ENCODE data around the gene CABLES2. TPM values are rescaled to one million over a fixed set of nuclear protein-coding genes. Genes with fewer than 3 reads are reported as not detected.
A peak's percentile ranks its signal among the peaks of the same experiment; 100 is the strongest.

Gene CABLES2
- total and polyA plus RNA-seq, 2 experiments from 2014 or later: 0.66 to 7.3 TPM

DNA sequence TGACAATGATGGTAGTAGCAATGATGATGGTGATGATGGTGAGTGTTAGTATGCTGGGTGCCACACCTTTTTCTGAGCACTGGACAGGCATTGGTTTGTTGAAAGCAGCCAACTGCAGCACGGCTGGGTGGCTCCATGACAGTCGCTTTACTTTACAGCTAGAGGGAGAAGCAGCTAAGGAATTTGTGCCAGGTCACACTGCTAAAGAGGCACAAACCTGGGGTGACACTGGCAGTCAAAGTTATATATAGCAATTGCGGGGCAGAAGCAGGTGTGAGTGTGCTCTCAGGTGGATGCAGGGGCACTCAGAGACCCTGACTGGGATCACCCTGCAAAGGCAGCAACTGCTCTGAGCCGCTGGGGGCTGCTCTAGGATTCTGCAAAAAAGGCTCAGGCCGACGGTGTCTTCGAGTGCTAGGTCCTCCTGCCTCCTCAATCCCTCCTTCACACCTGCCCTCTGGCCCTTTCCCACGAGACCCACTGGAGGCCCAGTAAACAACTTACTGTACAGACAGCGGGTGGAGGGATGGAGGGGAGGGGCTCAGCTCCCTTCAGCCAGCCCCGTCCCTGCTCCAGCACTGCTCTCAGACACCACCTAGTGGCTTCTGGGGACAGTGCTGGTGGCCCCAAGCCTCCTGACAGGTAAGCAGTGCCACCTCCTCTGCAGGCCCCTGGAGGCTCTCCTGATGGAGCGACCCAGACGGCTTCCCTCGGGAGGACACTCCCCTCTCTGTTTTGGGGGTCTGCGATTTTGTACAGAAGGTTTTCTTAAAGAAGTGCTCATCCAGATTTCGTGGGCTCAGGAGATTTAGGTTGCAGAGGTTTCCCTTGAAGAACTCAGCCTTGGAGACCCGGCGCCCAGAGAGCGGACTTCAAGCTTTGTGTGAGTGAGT, 24.5 kb downstream of the CABLES2 start:
- Histone ChIP-seq H3F3A (ENCODE audit: insufficient read depth) (peaks cover 4% of the 10 kb centered on the region; the same call in 1 of the 2 replicates), H2AFZ (no peak overlapping the region), H3K9ac (no peak overlapping the region), H3K9me2 (ENCODE audit: insufficient read depth) (no peaks in the 10 kb centered on the region), H3K79me2 (ENCODE audit: insufficient read depth) (peaks cover 55% of the 10 kb centered on the region), H3K36me3 (ENCODE audit: low read depth) (no peaks in the 10 kb centered on the region), H3K9me3 (ENCODE audit: low read depth) (no peaks in the 10 kb centered on the region), H4K20me1 (ENCODE audit: insufficient read depth) (no peaks in the 10 kb centered on the region), H3K4me3 (no peak overlapping the region), H3K4me2 (ENCODE audit: unreplicated experiment) (no peak overlapping the region), H3K27ac (no peak overlapping the region), H3K4me1 (ENCODE audit: insufficient read depth) (peaks cover 20% of the 10 kb centered on the region), H3K27me3 (replicated peaks; ENCODE audit: insufficient read depth) (no peaks in the 10 kb centered on the region)
- peak; percentile 76 for DNase-seq
- in situ Hi-C loops (cut with MboI): loop anchor here (25.0 kb wide), 1 partner anchor 370 kb away; no protein-coding TSS in a partner anchor
- TF ChIP-seq EZH2 (IDR thresholded peaks at IDR 0.05; ENCODE audit: insufficient read depth, poor library complexity, severe bottlenecking): no peak
- TF ChIP-seq EZH2phosphoT487 (IDR thresholded peaks at IDR 0.05; ENCODE audit: insufficient read depth, low read depth): no peak
- WGBS, 2 experiments (ENCODE audit: low coverage in 1 of 2, low lambda C conversion rate in 2 of 2, missing lambda C conversion rate in 2 of 2): 36 to 40% methylated on average over 18 of the region's 18 CpGs

- Histone ChIP-seq H4K20me1 (ENCODE audit: insufficient read depth) (no peaks in the 10 kb centered on the region), H3K4me1 (ENCODE audit: insufficient read depth) (peaks cover 20% of the 10 kb centered on the region), H3K9me2 (ENCODE audit: insufficient read depth) (no peaks in the 10 kb centered on the region), H3K4me3 (no peak overlapping the region), H2AFZ (no peak overlapping the region), H3F3A (ENCODE audit: insufficient read depth) (peaks cover 4% of the 10 kb centered on the region; the same call in 1 of the 2 replicates), H3K9ac (peak overlapping the region; percentile 41; the same call in 1 of the 2 replicates), H3K9me3 (ENCODE audit: low read depth) (no peaks in the 10 kb centered on the region), H3K36me3 (ENCODE audit: low read depth) (no peaks in the 10 kb centered on the region), H3K4me2 (ENCODE audit: unreplicated experiment) (no peak overlapping the region), H3K79me2 (ENCODE audit: insufficient read depth) (peaks cover 48% of the 10 kb centered on the region), H3K27me3 (replicated peaks; ENCODE audit: insufficient read depth) (no peaks in the 10 kb centered on the region), H3K27ac (peak overlapping the region; percentile 70)
- in situ Hi-C loops (cut with MboI): loop anchor here (25.0 kb wide), 1 partner anchor 370 kb away; no protein-coding TSS in a partner anchor
- TF ChIP-seq EZH2 (IDR thresholded peaks at IDR 0.05; ENCODE audit: insufficient read depth, poor library complexity, severe bottlenecking) (no peak), EZH2phosphoT487 (IDR thresholded peaks at IDR 0.05; ENCODE audit: insufficient read depth, low read depth) (no peak)
- WGBS, 2 experiments (ENCODE audit: low coverage in 1 of 2, low lambda C conversion rate in 2 of 2, missing lambda C conversion rate in 2 of 2): 98 to 99% methylated on average over 6 of the region's 6 CpGs
- DNase-seq: no peak
These were observed 25.2 kb downstream of the CABLES2 start for GRCh38 chr20:62381842-62382241.

GRCh38 chr20:62381202-62381797, 25.8 kb downstream of the CABLES2 start:
- peaks cover 20% of the 10 kb centered on the region for H3K4me1 ChIP-seq (ENCODE audit: insufficient read depth)

DNA sequence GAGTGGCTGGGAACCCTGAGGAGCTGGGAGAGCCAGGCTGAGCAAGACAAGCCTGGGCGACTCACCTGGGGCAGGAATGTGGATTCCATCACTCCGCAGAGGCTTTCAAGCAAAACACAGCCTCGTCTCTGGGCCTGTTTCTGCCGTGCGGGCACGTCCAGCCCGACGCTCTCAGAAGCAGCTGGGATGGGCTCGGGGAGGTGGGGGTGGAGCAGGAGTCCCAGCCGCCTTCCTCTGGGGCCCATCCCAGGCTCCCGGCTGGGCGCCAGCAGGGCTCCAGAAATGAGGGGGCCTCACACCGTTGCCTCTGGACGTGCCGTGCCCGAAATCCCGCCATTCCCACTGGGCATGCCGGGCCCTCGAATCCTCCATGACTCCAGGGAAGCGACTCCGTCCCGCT, 28.9 kb downstream of the CABLES2 start:
- peaks cover 13% of the 10 kb centered on the region for H3K4me1 ChIP-seq (ENCODE audit: insufficient read depth)
- peaks cover 16% of the 10 kb centered on the region; the same call in 1 of the 2 replicates for H3K79me2 ChIP-seq (ENCODE audit: insufficient read depth)
- H3K9me2 ChIP-seq (ENCODE audit: insufficient read depth): no peaks in the 10 kb centered on the region
- no peaks in the 10 kb centered on the region for H3F3A ChIP-seq (ENCODE audit: insufficient read depth)
- no peak overlapping the region for H3K9ac ChIP-seq
- no peak overlapping the region for H3K4me3 ChIP-seq
- no peak overlapping the region for H2AFZ ChIP-seq
- 81 to 85% methylated on average over 16 to 20 of the region's 22 CpGs for WGBS, 2 experiments (ENCODE audit: low coverage in 1 of 2, low lambda C conversion rate in 2 of 2, missing lambda C conversion rate in 2 of 2)
- TF ChIP-seq EZH2phosphoT487 (IDR thresholded peaks at IDR 0.05; ENCODE audit: insufficient read depth, low read depth) (no peak), EZH2 (IDR thresholded peaks at IDR 0.05; ENCODE audit: insufficient read depth, poor library complexity, severe bottlenecking) (no peak)
- H3K27me3 ChIP-seq (replicated peaks; ENCODE audit: insufficient read depth): no peaks in the 10 kb centered on the region
- in situ Hi-C loops (cut with MboI): loop anchor here (25.0 kb wide), 1 partner anchor 366 kb away; no protein-coding TSS in a partner anchor
- no peak overlapping the region for H3K27ac ChIP-seq
- H3K4me2 ChIP-seq (ENCODE audit: unreplicated experiment): no peak overlapping the region
- H3K36me3 ChIP-seq (ENCODE audit: low read depth): no peaks in the 10 kb centered on the region
- H4K20me1 ChIP-seq (ENCODE audit: insufficient read depth): no peaks in the 10 kb centered on the region
- DNase-seq: no peak
- H3K9me3 ChIP-seq (ENCODE audit: low read depth): no peaks in the 10 kb centered on the region

More at GRCh38 chr20:62381202-62381797, 25.8 kb downstream of the CABLES2 start:
- Histone ChIP-seq H2AFZ (no peak overlapping the region), H3K79me2 (ENCODE audit: insufficient read depth) (peaks cover 43% of the 10 kb centered on the region), H3F3A (ENCODE audit: insufficient read depth) (peaks cover 4% of the 10 kb centered on the region; the same call in 1 of the 2 replicates), H4K20me1 (ENCODE audit: insufficient read depth) (no peaks in the 10 kb centered on the region), H3K9me3 (ENCODE audit: low read depth) (no peaks in the 10 kb centered on the region), H3K4me2 (ENCODE audit: unreplicated experiment) (no peak overlapping the region), H3K27me3 (replicated peaks; ENCODE audit: insufficient read depth) (no peaks in the 10 kb centered on the region), H3K36me3 (ENCODE audit: low read depth) (no peaks in the 10 kb centered on the region), H3K9ac (peak overlapping the region; percentile 52; the same call in 1 of the 2 replicates), H3K9me2 (ENCODE audit: insufficient read depth) (no peaks in the 10 kb centered on the region), H3K27ac (peak overlapping the region; percentile 70), H3K4me3 (no peak overlapping the region)
- WGBS, 2 experiments (ENCODE audit: low coverage in 1 of 2, low lambda C conversion rate in 2 of 2, missing lambda C conversion rate in 2 of 2): 55 to 58% methylated on average over 14 to 16 of the region's 16 CpGs
- TF ChIP-seq EZH2 (IDR thresholded peaks at IDR 0.05; ENCODE audit: insufficient read depth, poor library complexity, severe bottlenecking): no peak
- TF ChIP-seq EZH2phosphoT487 (IDR thresholded peaks at IDR 0.05; ENCODE audit: insufficient read depth, low read depth): no peak
- in situ Hi-C loops (cut with MboI): loop anchor here (25.0 kb wide), 1 partner anchor 369 kb away; no protein-coding TSS in a partner anchor
- peak; percentile 91 for DNase-seq

Measured in GM23248 (cell line).